HT1080 (cell line): Measurements from ENCODE around the gene CCDC188. TPM values are rescaled to one million over a fixed set of nuclear protein-coding genes. Genes with fewer than 3 reads are reported as not detected.

ENCODE experiments used
- DNase-seq: peaks from one replicate; pipeline ENCODE4 v3.0.0-alpha.2; 2015; ENCODE audit warnings: low read depth
- polyA plus RNA-seq, 2 experiments: library from polyadenylated mRNA; depleted of rRNA; stranded (reverse); fragments of >200 nt; gene quantifications; 2 replicates each; pipeline ENCODE4 v1.2.3, GENCODE V29; 2015
- total RNA-seq: library from RNA; depleted of rRNA; stranded (reverse); fragments of >200 nt; shearing (Covaris generic); gene quantifications from 2 replicates; pipeline ENCODE4 v1.2.3, GENCODE V29; 2014; rRNA removed

CCDC188 gene
- total RNA-seq, result 5.3 and 5.8 TPM in 2 replicates
- polyA plus RNA-seq (2015; cell fraction: cytosol; rRNA removed), result 2.9 and 4.5 TPM in 2 replicates
- polyA plus RNA-seq (2015; cell fraction: nucleus; rRNA removed), result 46.2 and 50.9 TPM in 2 replicates

GRCh38 chr22:20150381-20151275 is at the start of gene CCDC188:
Gene CCDC188 (minus strand): TSS chr22:20151055. CDS start chr22:20150986, 69 bp downstream.
- DNase-seq, result no peak

GRCh38 chr22:20199906-20200305 is 49.1 kb upstream of the CCDC188 start:
- DNase-seq, result no peak

GRCh38 chr22:20199413-20199842 is 48.6 kb upstream of the CCDC188 start:
- DNase-seq, result no peak

GRCh38 chr22:20198557-20199319 is 47.9 kb upstream of the CCDC188 start:
- no peak for DNase-seq

GRCh38 chr22:20197407-20198030 is 46.7 kb upstream of the CCDC188 start:
- DNase-seq, result no peak

GRCh38 chr22:20196094-20196842 is 45.4 kb upstream of the CCDC188 start:
- no peak for DNase-seq

GRCh38 chr22:20194681-20195593 is 44.1 kb upstream of the CCDC188 start:
- DNase-seq, result no peak

- no peak for DNase-seq
Measured at GRCh38 chr22:20193761-20194494, 43.1 kb upstream of the CCDC188 start.

- no peak for DNase-seq
Measured at GRCh38 chr22:20192972-20193760, 42.3 kb upstream of the CCDC188 start.

GRCh38 chr22:20192293-20192971 is 41.6 kb upstream of the CCDC188 start:
- no peak for DNase-seq

- no peak for DNase-seq
Measured at GRCh38 chr22:20191803-20192202, 40.9 kb upstream of the CCDC188 start.

- DNase-seq, result no peak
Measured at GRCh38 chr22:20191000-20191515, 40.2 kb upstream of the CCDC188 start.

- DNase-seq, result no peak
Measured at GRCh38 chr22:20188567-20188877, 37.7 kb upstream of the CCDC188 start.

- DNase-seq, result no peak
Measured at GRCh38 chr22:20187777-20188566, 37.1 kb upstream of the CCDC188 start.

GRCh38 chr22:20186871-20187546 is 36.2 kb upstream of the CCDC188 start:
- no peak for DNase-seq

GRCh38 chr22:20186183-20186870 is 35.5 kb upstream of the CCDC188 start:
- no peak for DNase-seq
